SH-SY5Y (cell line): Measurements from ENCODE around the gene CHIT1.

Experiments
- GATA2 ChIP-seq: IDR thresholded peaks from 2 replicates; pipeline ENCODE4 v1.6.1; 2011; ENCODE audit warnings: mild to moderate bottlenecking, low read depth, low read length
- GATA3 ChIP-seq: IDR thresholded peaks from 2 replicates; pipeline ENCODE4 v1.6.1; 2011; ENCODE audit warnings: low read depth, mild to moderate bottlenecking, low read length, moderate library complexity

The CHIT1 gene

GRCh38 chr1:203229471-203230135 is at the start of gene CHIT1:
Gene CHIT1 (minus strand): TSS chr1:203229673. CDS start chr1:203229636, 37 bp downstream.
- TF ChIP-seq GATA3 (no peak), GATA2 (no peak)

GRCh38 chr1:203278885-203279406 is 49.5 kb upstream of the CHIT1 start:
- TF ChIP-seq GATA3 (no peak), GATA2 (no peak)

- TF ChIP-seq GATA2 (no peak), GATA3 (no peak)
These were observed 48.8 kb upstream of the CHIT1 start for GRCh38 chr1:203278082-203278884.

GRCh38 chr1:203276916-203277545 is 47.6 kb upstream of the CHIT1 start:
- TF ChIP-seq GATA2 (no peak), GATA3 (no peak)

- TF ChIP-seq GATA3 (no peak), GATA2 (no peak)
These were observed 46.9 kb upstream of the CHIT1 start for GRCh38 chr1:203276408-203276807.

- TF ChIP-seq GATA3 = no peak
- TF ChIP-seq GATA2 = no peak
These were observed 46.3 kb upstream of the CHIT1 start for GRCh38 chr1:203275656-203276272.

- no peak for TF ChIP-seq GATA3
- TF ChIP-seq GATA2 = no peak
These were observed 45.3 kb upstream of the CHIT1 start for GRCh38 chr1:203274603-203275381.

GRCh38 chr1:203273869-203274602 is 44.6 kb upstream of the CHIT1 start:
- TF ChIP-seq GATA3 (no peak), GATA2 (no peak)

- TF ChIP-seq GATA2 (no peak), GATA3 (no peak)
These were observed 43.9 kb upstream of the CHIT1 start for GRCh38 chr1:203273206-203273868.

- no peak for TF ChIP-seq GATA2
- TF ChIP-seq GATA3 = no peak
These were observed 43.2 kb upstream of the CHIT1 start for GRCh38 chr1:203272633-203273205.

- TF ChIP-seq GATA2 = no peak
- no peak for TF ChIP-seq GATA3
These were observed 42.6 kb upstream of the CHIT1 start for GRCh38 chr1:203271962-203272632.

- no peak for TF ChIP-seq GATA3
- TF ChIP-seq GATA2 = no peak
These were observed 41.7 kb upstream of the CHIT1 start for GRCh38 chr1:203271018-203271743.

- TF ChIP-seq GATA3 (no peak), GATA2 (no peak)
These were observed 41.0 kb upstream of the CHIT1 start for GRCh38 chr1:203270448-203270847.
